Uterus (tissue), 2 donors: ENCODE measurements around the gene GPR148.

ENCODE experiments used
- CTCF ChIP-seq, 4 experiments: fragments of 200-600 bp in 2 of 4; fragments of 450-650 bp in 2 of 4; sonication (generic) in 2 of 4; IDR thresholded peaks; one replicate each; pipeline ENCODE4 v1.5.1; 2016 to 2019; ENCODE audit warnings: antibody characterized with exemption in 4 of 4, mild to moderate bottlenecking in 2 of 4, moderate library complexity in 1 of 4
- POLR2A ChIP-seq, 2 donors: fragments of 450-650 bp; IDR thresholded peaks; one replicate each; pipeline ENCODE4 v1.6.1; 2016; ENCODE audit warnings: antibody characterized with exemption in 2 of 2, mild to moderate bottlenecking in 1 of 2, moderate library complexity in 1 of 2

DNA sequence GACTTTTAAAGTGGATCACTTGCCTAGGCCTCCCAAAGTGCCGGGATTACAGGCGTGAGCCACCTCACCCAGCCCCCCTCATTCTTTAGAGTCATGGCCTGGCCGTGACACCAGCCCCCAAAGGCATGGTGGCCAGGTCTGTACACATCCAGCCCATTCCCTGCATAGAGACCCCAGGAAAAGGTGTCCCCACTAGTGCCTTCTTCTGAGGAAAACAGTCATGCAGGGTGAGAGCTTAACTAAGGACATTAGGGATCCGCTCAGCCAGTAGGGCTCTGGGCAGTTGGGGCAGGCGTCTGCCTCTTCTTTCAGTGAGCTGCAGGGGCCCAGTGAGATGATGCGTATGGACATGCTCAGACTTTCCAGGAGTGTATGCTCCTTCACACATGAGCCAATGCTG lies 20.8 kb downstream of the GPR148 start:
- TF ChIP-seq CTCF (IDR thresholded peaks at IDR 0.05) (no peak), POLR2A (IDR thresholded peaks at IDR 0.05) (no peak)
